Subcutaneous abdominal adipose tissue (tissue), 5 donors: Measurements from ENCODE around the gene CAVIN4.

Experiments used
- H3K27ac ChIP-seq: one replicate; pipeline ENCODE4 v1.7.0; 2013; ENCODE audit warnings: low read depth, mild to moderate bottlenecking, inconsistent platforms, low read length, moderate library complexity
- H3K27me3 ChIP-seq, 5 donors: one replicate each; pipeline ENCODE4 v1.7.0; 2013; ENCODE audit warnings: low read length in 5 of 5, inconsistent platforms in 1 of 5; ENCODE audit not compliant: control insufficient read depth in 5 of 5, insufficient read depth in 4 of 5
- H3K36me3 ChIP-seq, 5 donors: one replicate each; pipeline ENCODE4 v1.7.0; 2013; ENCODE audit warnings: low read length in 5 of 5; ENCODE audit not compliant: control insufficient read depth in 5 of 5, insufficient read depth in 5 of 5
- H3K4me1 ChIP-seq, 5 donors: one replicate each; pipeline ENCODE4 v1.7.0; 2013; ENCODE audit warnings: low read length in 5 of 5, mild to moderate bottlenecking in 3 of 5, moderate library complexity in 1 of 5; ENCODE audit not compliant: control insufficient read depth in 5 of 5, insufficient read depth in 5 of 5
- H3K4me3 ChIP-seq, 5 donors: one replicate each; pipeline ENCODE4 v1.7.0; 2013; ENCODE audit warnings: low read length in 5 of 5, low read depth in 1 of 5
- H3K9ac ChIP-seq, 5 donors: one replicate each; pipeline ENCODE4 v1.7.0; 2013; ENCODE audit warnings: low read length in 5 of 5, mild to moderate bottlenecking in 4 of 5, moderate library complexity in 3 of 5
- H3K9me3 ChIP-seq, 5 donors: one replicate each; pipeline ENCODE4 v1.7.0; 2013; ENCODE audit warnings: low read length in 5 of 5; ENCODE audit not compliant: control insufficient read depth in 5 of 5
- donor health status: healthy.
- donor health status: healthy.
- donor health status: healthy.
- donor health status: healthy.
- donor health status: healthy.

CAVIN4 gene

GRCh38 chr9:100587375-100587774 is 9.5 kb downstream of the CAVIN4 start:
- Histone ChIP-seq H3K9me3 (no peaks in the 10 kb centered on the region), H3K36me3 (no peaks in the 10 kb centered on the region), H3K9ac (no peak overlapping the region), H3K4me1 (no peaks in the 10 kb centered on the region), H3K4me3 (no peak overlapping the region), H3K27me3 (no peaks in the 10 kb centered on the region), H3K27ac (no peak overlapping the region)

- H3K27me3 ChIP-seq: no peaks in the 10 kb centered on the region
- H3K9me3 ChIP-seq: no peaks in the 10 kb centered on the region
- H3K9ac ChIP-seq: no peak overlapping the region
- H3K4me3 ChIP-seq: no peak overlapping the region
- no peaks in the 10 kb centered on the region for H3K36me3 ChIP-seq
- H3K27ac ChIP-seq: no peak overlapping the region
- no peaks in the 10 kb centered on the region for H3K4me1 ChIP-seq
Observed at GRCh38 chr9:100589582-100589981, 11.7 kb downstream of the CAVIN4 start.

GRCh38 chr9:100590481-100590880 is 12.6 kb downstream of the CAVIN4 start:
- Histone ChIP-seq H3K27ac (no peak overlapping the region), H3K4me3 (no peak overlapping the region), H3K9me3 (no peaks in the 10 kb centered on the region), H3K27me3 (no peaks in the 10 kb centered on the region), H3K36me3 (no peaks in the 10 kb centered on the region), H3K9ac (no peak overlapping the region), H3K4me1 (peaks cover 0 to 4% (median 0%) of the 10 kb centered on the region in 5 donors)

GRCh38 chr9:100591139-100591538 is 13.3 kb downstream of the CAVIN4 start:
- no peak overlapping the region for H3K9ac ChIP-seq
- peaks cover 0 to 4% (median 0%) of the 10 kb centered on the region in 5 donors for H3K4me1 ChIP-seq
- H3K36me3 ChIP-seq: no peaks in the 10 kb centered on the region
- H3K27ac ChIP-seq: no peak overlapping the region
- H3K9me3 ChIP-seq: no peaks in the 10 kb centered on the region
- no peak overlapping the region for H3K4me3 ChIP-seq
- no peaks in the 10 kb centered on the region for H3K27me3 ChIP-seq

- Histone ChIP-seq H3K4me1 (peaks cover 0 to 4% (median 0%) of the 10 kb centered on the region in 5 donors), H3K4me3 (no peak overlapping the region), H3K9me3 (no peaks in the 10 kb centered on the region), H3K27me3 (no peaks in the 10 kb centered on the region), H3K9ac (no peak overlapping the region), H3K27ac (no peak overlapping the region), H3K36me3 (no peaks in the 10 kb centered on the region)
Observed at GRCh38 chr9:100591639-100592412, 13.9 kb downstream of the CAVIN4 start.

GRCh38 chr9:100595391-100596199 is 17.7 kb downstream of the CAVIN4 start:
- Histone ChIP-seq H3K36me3 (no peaks in the 10 kb centered on the region), H3K9me3 (no peaks in the 10 kb centered on the region), H3K27ac (no peak overlapping the region), H3K4me3 (no peak overlapping the region), H3K9ac (no peak overlapping the region), H3K4me1 (peaks cover 0 to 18% (median 12%) of the 10 kb centered on the region in 5 donors), H3K27me3 (no peaks in the 10 kb centered on the region)

GRCh38 chr9:100597236-100597635 is 19.4 kb downstream of the CAVIN4 start:
- no peaks in the 10 kb centered on the region for H3K36me3 ChIP-seq
- H3K27ac ChIP-seq: no peak overlapping the region
- H3K9me3 ChIP-seq: no peaks in the 10 kb centered on the region
- H3K9ac ChIP-seq: peak overlapping the region in 1 of 5 donors; percentile 39
- peaks cover 0 to 18% (median 12%) of the 10 kb centered on the region in 5 donors for H3K4me1 ChIP-seq
- H3K4me3 ChIP-seq: no peak overlapping the region
- H3K27me3 ChIP-seq: no peaks in the 10 kb centered on the region

GRCh38 chr9:100598641-100599145 is 20.8 kb downstream of the CAVIN4 start:
- Histone ChIP-seq H3K4me3 (peak overlapping the region; percentile 59 to 72 (median 69)), H3K9ac (peak overlapping the region in 4 of 5 donors; percentile 49 to 55 (median 51))

GRCh38 chr9:100600521-100601079 is 22.7 kb downstream of the CAVIN4 start:
- Histone ChIP-seq H3K27me3 (no peaks in the 10 kb centered on the region), H3K27ac (no peak overlapping the region), H3K4me3 (no peak overlapping the region), H3K9ac (no peak overlapping the region), H3K9me3 (no peaks in the 10 kb centered on the region), H3K4me1 (peaks cover 0 to 15% (median 12%) of the 10 kb centered on the region in 5 donors), H3K36me3 (no peaks in the 10 kb centered on the region)

More at GRCh38 chr9:100598641-100599145, 20.8 kb downstream of the CAVIN4 start:
- peaks cover 0 to 18% (median 12%) of the 10 kb centered on the region in 5 donors for H3K4me1 ChIP-seq
- H3K36me3 ChIP-seq: no peaks in the 10 kb centered on the region
- H3K27me3 ChIP-seq: no peaks in the 10 kb centered on the region
- H3K9me3 ChIP-seq: no peaks in the 10 kb centered on the region
- H3K27ac ChIP-seq: no peak overlapping the region
